Measurements from ENCODE around the gene PRR12.

The PRR12 gene

DNA sequence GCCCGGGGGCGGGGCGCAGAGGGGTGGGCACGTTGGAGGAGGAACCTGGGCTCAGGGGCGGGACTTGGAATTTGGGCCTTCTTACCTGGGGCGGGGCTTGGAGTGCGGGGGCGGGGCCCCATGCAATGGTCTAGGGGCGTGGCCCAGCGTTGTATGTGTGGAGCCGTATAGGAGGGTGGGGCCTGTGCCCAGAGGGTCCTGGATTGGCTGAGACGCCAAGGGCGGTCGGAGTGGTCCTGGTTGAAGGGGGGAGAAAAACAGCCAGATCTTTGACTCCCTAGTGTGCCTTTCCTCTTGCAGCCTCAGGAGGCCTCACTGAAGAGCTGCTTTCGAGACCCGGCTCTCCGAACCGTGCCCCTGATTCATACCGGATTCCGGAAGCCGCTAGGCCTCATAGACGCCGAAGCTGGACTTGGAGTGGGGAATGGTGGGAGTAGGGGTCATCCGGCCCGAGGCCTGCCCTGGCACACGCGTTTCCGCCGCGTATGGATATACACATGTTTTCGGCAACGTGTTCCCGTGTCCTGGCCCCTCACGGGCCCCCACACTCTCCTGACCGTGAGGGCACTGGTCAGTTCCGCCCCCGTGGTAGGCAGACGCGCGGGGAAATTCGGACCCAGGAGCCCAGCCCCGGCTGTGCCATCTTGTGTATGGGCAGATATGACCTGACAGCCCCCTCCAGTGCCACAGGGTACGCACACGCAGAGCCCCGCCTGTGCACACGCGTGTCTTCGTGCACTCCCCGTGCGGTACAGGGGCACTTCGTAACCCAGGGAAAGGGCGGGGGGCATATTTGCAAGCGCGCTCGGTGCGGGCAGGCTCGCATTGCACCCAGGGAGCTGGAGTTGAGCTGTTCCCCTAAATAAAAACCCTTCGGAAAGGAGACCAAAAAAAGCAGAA, 661 bp upstream of the PRR12 start:
- H3K27ac Mint-ChIP-seq = peak overlapping the region; percentile 83
- ATAC-seq (replicated peaks) = peak; percentile 83 to 86
- H3K36me3 Mint-ChIP-seq = peaks cover 12 to 20% of the 10 kb centered on the region in 2 donors
- H3K9me3 Mint-ChIP-seq = no peaks in the 10 kb centered on the region
- H3K27me3 Mint-ChIP-seq = no peaks in the 10 kb centered on the region
- peak; percentile 93 for DNase-seq
- H3K4me3 Mint-ChIP-seq = peak overlapping the region; percentile 77 to 96
- H3K4me1 Mint-ChIP-seq = peaks cover 23 to 37% of the 10 kb centered on the region in 2 donors

DNA sequence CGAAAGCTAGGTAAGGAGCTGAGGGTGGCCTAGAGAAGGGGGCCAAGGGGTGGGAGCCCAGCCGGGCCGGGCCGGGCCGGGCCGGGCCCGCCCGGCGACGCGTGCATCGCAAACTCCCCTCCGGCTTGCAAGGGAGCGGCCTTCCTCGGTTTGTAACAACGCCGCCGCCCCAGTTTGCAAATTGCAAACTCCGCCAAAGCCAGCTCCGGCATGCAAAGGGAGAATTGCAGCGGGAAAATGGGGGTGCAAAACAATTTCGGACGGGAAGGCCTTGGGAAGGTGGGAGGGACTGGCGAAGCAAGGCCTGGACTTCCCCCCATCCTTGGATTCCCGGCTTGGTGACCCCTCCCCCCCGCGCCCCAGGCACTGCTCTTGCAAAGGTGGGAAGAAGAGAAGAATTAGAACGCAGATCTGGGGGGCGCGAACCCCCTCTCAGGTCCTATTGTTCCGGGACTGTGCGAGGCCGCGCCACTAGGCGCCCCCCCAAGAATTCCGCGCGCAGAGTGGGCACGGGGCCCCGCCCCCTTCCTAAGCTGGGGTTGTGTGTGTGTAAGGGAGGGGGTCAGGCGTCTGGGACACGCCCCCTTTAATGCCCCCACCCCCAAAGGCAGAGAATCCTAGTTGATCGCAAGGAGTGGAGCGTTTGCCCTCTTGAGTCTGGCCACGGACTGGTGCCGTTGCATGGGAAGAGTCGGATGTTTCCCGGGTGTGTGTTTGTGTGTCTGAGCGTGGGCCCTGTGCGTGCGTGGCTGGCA, 926 bp downstream of the PRR12 start:
- no peak for DNase-seq
- Mint-ChIP-seq H3K9me3 (no peaks in the 10 kb centered on the region), H3K27ac (peak overlapping the region; percentile 83), H3K4me1 (peaks cover 23 to 37% of the 10 kb centered on the region in 2 donors), H3K27me3 (no peaks in the 10 kb centered on the region), H3K36me3 (peaks cover 17 to 27% of the 10 kb centered on the region in 2 donors), H3K4me3 (peak overlapping the region; percentile 77 to 96)
- peak; percentile 5 to 8 for ATAC-seq (replicated peaks)

DNA sequence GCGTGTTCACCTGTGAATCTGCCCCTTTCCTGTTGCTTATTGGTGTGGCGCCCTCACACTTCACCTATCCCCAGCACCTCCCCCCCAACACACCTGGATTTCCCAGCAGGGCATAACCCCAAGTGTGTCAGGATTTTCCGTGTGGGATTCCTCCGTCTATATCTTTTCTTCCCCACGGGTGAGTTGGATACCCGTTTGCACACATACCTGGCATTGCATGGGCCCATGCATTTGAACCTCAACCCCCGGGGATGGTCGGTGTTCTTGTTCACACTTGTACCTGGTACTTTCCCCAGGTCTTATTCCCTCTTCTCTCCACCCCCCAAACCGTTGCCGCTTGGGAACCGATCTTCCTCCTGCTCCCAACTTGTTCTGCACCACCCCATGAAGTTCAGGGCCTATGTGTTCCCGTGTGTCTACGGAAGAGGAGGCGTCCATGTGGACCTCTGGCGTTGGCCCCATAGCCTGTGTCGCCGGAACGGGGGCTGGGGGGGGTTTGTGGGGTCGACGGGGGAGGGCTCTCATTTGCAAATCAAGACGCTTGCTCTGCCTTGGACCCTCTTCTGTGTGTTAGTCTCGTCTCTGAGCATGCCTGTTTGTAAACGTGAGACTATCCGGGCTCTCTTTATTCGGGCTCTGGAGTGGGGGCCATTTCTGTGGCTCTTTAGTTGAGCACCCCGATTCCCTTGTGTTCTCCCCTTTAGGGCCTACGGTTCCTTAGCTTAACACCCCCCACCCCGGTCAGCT, 1.7 kb downstream of the PRR12 start:
- ATAC-seq (replicated peaks) = no peak
- peaks cover 19 to 27% of the 10 kb centered on the region in 2 donors for H3K36me3 Mint-ChIP-seq
- no peak for DNase-seq
- H3K27me3 Mint-ChIP-seq = no peaks in the 10 kb centered on the region
- no peaks in the 10 kb centered on the region for H3K9me3 Mint-ChIP-seq
- peak overlapping the region; percentile 76 for H3K27ac Mint-ChIP-seq
- peak overlapping the region; percentile 77 to 96 for H3K4me3 Mint-ChIP-seq
- peaks cover 23 to 37% of the 10 kb centered on the region in 2 donors for H3K4me1 Mint-ChIP-seq

DNA sequence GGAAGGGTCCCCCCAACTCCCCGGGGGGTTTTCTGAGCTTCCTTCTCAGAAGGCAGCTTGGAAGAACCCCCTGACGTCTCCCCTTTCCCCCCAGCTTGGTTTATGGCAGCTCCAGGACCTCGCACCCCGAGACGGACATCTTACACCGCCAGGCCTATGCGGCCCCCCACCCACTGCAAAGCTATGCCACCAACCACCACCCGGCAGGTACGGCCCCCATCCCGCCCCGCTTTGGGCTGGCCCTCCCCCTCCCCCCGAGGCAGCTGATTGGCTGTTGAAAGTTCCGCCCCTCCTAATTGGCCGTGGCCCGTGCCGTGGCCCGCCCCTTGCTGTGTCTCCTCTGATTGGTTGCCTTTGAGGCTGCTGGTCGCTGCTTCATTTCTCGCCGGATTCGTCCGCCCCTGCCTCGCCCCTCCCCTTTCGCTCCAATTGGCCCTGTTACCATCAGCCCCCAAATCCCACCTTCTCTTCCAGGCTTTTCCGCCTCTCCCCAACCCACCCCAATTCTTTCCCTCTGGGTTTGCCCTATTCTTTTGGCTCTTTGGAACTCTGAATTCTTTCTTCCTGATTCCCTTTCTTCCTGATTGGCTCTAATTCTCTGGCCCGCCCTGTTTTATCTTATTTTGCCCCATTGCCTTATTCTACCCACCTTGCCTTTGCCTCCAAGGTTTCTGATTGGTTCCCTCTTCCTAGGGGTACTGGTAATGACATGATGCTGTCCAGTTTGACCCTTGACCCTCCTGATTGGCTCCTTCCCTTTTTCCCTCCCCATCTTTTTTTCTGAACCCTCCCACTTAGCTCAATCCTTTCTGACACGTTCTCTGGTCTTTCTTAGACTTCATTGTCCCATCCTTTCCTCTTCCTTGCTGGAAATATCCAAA, 2.5 kb downstream of the PRR12 start:
- Mint-ChIP-seq H3K27ac (peak overlapping the region; percentile 48), H3K9me3 (no peaks in the 10 kb centered on the region), H3K36me3 (peaks cover 19 to 31% of the 10 kb centered on the region in 2 donors), H3K27me3 (no peaks in the 10 kb centered on the region), H3K4me1 (peaks cover 25 to 37% of the 10 kb centered on the region in 2 donors), H3K4me3 (peak overlapping the region; percentile 77 to 96)
- ATAC-seq (replicated peaks) (peak; percentile 49 to 52), DNase-seq (peak; percentile 83)

DNA sequence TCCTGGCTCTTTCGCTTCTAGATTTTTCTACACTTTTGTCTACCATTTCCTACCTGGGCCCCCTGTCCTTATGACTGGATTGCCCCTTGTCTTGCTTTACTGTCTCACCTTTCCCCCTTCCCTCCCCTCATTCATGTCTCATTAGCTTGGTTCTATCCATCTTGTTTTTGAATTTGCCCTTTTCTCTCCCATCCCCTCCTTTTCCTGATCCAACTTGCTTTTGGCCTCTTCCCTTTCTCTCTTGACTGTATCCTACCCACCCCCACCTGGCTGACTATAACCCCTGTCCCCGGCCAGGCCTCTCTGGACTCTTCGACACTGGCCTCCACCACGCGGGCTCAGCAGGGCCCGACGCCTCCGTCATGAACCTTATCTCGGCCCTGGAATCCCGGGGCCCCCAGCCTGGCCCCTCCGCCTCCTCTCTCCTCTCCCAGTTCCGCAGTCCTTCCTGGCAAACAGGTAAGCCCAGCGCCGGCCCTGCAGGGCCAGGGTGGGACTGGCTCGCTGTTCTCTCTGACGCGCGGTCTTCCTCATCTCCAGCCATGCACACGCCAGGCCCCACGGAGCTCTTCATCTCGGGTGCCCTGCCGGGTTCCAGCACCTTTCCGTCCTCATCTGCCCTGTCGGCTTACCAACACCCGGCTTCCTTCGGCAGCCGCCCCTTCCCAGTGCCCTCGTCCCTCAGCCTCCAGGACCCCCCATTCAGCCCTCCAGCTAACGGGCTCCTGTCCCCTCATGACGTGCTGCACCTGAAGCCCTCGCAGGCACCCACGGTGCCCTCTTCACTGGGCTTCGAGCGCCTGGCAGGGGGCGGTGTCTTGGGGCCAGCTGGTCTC, 3.4 kb downstream of the PRR12 start:
- peaks cover 20 to 35% of the 10 kb centered on the region in 2 donors for H3K36me3 Mint-ChIP-seq
- H3K27ac Mint-ChIP-seq = peak overlapping the region; percentile 48
- H3K9me3 Mint-ChIP-seq = no peaks in the 10 kb centered on the region
- no peak for DNase-seq
- peak overlapping the region; percentile 77 to 96 for H3K4me3 Mint-ChIP-seq
- no peak for ATAC-seq (replicated peaks)
- no peaks in the 10 kb centered on the region for H3K27me3 Mint-ChIP-seq
- H3K4me1 Mint-ChIP-seq = peaks cover 22 to 35% of the 10 kb centered on the region in 2 donors

DNA sequence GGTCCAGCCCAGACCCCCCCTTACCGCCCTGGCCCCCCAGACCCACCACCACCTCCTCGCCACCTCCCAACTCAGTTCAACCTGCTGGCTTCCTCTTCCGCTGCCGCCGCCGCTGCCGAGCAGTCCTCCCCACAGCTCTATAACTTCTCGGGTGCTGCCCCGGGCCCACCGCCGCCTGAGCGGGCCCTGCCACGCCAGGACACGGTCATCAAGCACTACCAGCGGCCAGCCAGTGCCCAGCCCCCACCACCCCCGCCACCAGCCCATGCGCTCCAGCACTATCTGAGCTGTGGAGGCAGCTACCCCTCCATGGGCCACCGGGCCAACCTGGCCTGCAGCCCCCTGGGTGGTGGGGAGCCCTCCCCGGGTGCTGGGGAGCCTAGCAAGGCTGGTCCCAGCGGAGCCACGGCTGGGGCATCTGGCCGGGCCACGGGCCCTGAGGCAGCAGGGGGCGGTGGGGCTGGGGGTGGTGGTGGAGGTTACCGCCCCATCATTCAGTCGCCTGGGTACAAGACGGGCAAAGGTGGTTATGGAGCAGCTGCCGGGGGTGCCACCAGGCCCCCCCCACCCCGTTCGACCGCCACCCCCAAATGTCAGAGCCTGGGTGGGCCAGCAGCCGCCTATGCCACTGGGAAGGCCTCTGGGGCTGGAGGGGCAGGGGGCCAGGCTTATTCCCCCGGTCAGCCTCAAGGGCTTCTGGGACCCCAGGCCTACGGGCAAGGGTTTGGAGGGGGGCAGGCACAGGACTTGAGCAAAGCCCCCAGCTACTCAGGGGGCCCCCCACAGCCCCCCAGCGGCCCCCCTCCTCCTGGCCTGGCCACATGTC, 4.2 kb downstream of the PRR12 start:
- no peak overlapping the region for H3K4me3 Mint-ChIP-seq
- no peak overlapping the region for H3K27ac Mint-ChIP-seq

DNA sequence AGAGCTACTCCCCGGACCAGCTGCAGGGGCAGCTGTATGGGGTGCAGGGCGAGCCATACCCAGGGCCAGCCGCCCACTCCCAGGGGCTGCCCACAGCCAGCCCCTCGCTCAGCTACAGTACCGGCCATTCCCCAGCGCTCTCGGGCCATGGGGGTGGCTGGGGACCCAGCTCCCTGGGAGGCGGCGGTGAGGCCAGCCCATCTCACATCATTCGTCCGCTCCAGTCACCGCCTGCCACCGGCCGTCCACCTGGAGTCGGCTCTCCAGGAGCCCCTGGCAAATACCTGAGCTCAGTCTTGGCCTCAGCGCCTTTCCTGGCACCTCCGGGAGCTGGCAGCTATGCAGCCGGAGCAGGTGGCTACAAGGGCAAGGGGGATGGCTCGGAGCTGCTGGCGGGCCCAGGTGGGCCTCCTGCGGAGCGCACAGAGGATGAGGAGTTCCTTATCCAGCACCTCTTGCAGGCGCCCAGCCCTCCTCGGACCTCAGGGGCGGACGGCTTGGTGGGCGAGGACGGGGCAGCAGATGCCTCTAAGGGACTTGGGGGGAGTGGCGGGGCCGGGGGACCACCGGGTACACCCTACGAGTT, 4.9 kb downstream of the PRR12 start:
- DNase-seq = no peak
- H3K4me3 Mint-ChIP-seq = no peak overlapping the region
- H3K27me3 Mint-ChIP-seq = no peaks in the 10 kb centered on the region
- H3K9me3 Mint-ChIP-seq = no peaks in the 10 kb centered on the region
- H3K36me3 Mint-ChIP-seq = peaks cover 31 to 45% of the 10 kb centered on the region in 2 donors
- no peak overlapping the region for H3K27ac Mint-ChIP-seq
- H3K4me1 Mint-ChIP-seq = peaks cover 24 to 45% of the 10 kb centered on the region in 2 donors
- ATAC-seq (replicated peaks) = no peak

More for the DNA sequence above, 4.2 kb downstream of the PRR12 start:
- ATAC-seq (replicated peaks) (no peak), DNase-seq (no peak)
- H3K36me3 Mint-ChIP-seq = peaks cover 26 to 41% of the 10 kb centered on the region in 2 donors
- H3K9me3 Mint-ChIP-seq = no peaks in the 10 kb centered on the region
- no peaks in the 10 kb centered on the region for H3K27me3 Mint-ChIP-seq
- H3K4me1 Mint-ChIP-seq = peaks cover 24 to 41% of the 10 kb centered on the region in 2 donors

DNA sequence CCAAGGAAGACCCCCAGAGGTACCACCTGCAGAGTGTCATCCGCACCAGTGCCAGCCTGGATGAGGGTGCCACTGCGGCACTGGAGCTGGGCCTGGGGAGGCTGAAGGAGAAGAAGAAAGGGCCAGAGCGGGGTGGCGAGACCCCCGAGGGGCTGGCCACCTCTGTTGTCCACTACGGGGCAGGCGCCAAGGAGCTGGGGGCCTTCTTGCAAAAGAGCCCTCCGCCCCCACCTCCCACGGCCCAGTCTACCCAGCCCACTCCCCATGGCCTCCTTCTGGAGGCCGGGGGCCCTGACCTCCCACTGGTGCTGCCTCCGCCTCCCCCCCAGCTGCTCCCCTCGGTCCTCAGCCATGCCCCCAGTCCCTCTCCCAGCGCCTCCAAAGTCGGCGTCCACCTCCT, 5.4 kb downstream of the PRR12 start:
- Mint-ChIP-seq H3K4me3 (no peak overlapping the region), H3K36me3 (peaks cover 34 to 50% of the 10 kb centered on the region in 2 donors), H3K4me1 (peaks cover 27 to 49% of the 10 kb centered on the region in 2 donors), H3K27me3 (no peaks in the 10 kb centered on the region), H3K9me3 (no peaks in the 10 kb centered on the region), H3K27ac (no peak overlapping the region)
- ATAC-seq (replicated peaks) (no peak), DNase-seq (no peak)

DNA sequence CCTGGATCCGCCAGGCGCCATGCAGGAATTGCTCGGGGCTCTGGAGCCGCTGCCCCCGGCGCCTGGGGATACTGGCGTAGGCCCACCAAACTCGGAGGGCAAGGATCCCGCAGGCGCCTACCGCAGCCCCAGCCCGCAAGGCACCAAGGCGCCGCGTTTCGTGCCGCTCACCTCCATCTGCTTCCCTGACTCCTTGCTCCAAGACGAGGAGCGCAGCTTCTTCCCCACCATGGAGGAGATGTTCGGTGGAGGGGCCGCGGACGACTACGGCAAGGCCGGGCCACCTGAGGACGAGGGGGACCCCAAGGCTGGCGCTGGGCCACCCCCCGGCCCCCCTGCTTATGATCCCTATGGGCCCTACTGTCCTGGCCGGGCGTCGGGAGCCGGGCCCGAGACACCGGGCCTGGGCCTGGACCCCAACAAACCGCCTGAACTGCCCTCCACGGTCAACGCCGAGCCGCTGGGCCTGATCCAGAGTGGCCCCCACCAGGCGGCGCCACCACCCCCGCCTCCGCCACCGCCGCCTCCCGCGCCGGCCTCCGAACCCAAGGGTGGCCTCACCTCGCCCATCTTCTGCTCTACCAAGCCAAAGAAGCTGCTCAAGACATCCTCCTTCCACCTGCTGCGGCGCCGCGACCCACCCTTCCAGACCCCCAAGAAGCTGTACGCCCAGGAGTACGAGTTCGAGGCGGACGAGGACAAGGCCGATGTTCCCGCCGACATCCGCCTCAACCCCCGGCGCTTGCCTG, 6.1 kb downstream of the PRR12 start:
- H3K4me1 Mint-ChIP-seq = peaks cover 27 to 46% of the 10 kb centered on the region in 2 donors
- H3K27ac Mint-ChIP-seq = no peak overlapping the region
- H3K27me3 Mint-ChIP-seq = no peaks in the 10 kb centered on the region
- no peaks in the 10 kb centered on the region for H3K9me3 Mint-ChIP-seq
- no peak overlapping the region for H3K4me3 Mint-ChIP-seq
- peaks cover 34 to 50% of the 10 kb centered on the region in 2 donors for H3K36me3 Mint-ChIP-seq
- DNase-seq (no peak), ATAC-seq (replicated peaks) (no peak)

DNA sequence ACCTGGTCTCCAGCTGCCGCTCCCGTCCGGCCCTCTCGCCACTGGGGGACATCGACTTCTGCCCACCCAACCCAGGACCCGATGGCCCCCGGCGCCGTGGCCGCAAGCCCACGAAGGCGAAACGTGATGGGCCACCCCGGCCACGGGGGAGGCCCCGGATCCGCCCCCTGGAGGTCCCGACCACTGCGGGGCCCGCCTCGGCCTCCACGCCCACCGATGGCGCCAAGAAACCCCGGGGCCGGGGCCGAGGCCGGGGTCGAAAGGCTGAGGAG, 6.7 kb downstream of the PRR12 start:
- Mint-ChIP-seq H3K9me3 (no peaks in the 10 kb centered on the region), H3K27ac (no peak overlapping the region), H3K4me1 (peaks cover 24 to 41% of the 10 kb centered on the region in 2 donors), H3K27me3 (no peaks in the 10 kb centered on the region), H3K4me3 (no peak overlapping the region), H3K36me3 (peaks cover 34 to 47% of the 10 kb centered on the region in 2 donors)
- DNase-seq (no peak), ATAC-seq (replicated peaks) (no peak)

All from stimulated activated naive B cell treated with anti-CD40 and anti-IgM and Interleukin-4, amounts not matched to agents 10 μg/mL and 1 μg/mL and 100 μg/mL, for 72 hours (primary cell).